GM19193 (cell line): ENCODE data around the gene PCLO.

Experiments
- POLR2A ChIP-seq: IDR thresholded peaks from 4 replicates; pipeline ENCODE4 v1.6.1; 2011; ENCODE audit not compliant: insufficient read depth, insufficient read length; ENCODE audit errors: extremely low read depth

PCLO gene

GRCh38 chr7:82760831-82761230, 401.9 kb downstream of the PCLO start:
- TF ChIP-seq POLR2A = no peak

GRCh38 chr7:82760074-82760473, 402.6 kb downstream of the PCLO start:
- TF ChIP-seq POLR2A = no peak

DNA sequence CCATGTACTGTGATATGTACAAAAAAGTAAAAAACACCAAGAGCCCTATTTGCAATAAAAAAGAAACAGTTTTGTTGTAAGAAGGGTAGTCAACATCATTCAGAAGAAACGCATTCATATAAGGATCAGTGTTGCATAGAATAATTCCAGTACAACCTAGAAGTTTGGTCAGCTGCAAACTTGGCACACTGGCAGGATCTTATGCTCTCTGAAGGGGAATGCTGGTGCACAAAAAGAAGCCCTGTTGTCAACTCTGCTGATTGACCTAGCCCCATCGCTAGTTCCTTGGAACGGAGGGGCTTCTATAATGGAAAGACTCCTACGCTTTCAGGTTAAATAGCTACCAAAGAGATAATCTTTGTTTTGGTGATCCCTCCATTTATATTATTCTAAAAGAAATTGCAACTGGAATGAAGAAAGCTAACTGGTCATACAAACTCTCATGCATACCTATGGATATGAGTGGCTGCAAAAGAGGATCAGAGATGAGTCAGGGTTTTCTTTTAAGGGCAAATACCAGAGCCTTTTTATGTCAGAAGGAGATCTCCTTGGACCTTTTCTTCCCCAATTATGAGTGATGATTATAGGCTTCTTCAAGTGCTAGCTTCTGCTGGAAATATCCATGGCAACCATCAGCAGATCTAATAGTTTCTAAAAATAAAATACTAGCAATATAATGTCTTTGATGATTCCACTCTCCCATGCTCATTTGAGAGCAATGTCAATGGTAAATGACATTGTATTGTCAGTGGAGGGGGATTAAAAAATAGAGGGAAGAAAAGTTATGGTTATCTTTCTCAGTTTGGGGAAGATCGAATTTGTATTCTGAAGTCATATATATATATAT, 406.8 kb downstream of the PCLO start:
- TF ChIP-seq POLR2A = no peak

- no peak for TF ChIP-seq POLR2A
Measured at GRCh38 chr7:82750007-82750406, 412.7 kb downstream of the PCLO start.

- no peak for TF ChIP-seq POLR2A
Measured at GRCh38 chr7:82745820-82746219, 416.9 kb downstream of the PCLO start.

- TF ChIP-seq POLR2A = no peak
Measured at GRCh38 chr7:82745117-82745516, 417.6 kb downstream of the PCLO start.

DNA sequence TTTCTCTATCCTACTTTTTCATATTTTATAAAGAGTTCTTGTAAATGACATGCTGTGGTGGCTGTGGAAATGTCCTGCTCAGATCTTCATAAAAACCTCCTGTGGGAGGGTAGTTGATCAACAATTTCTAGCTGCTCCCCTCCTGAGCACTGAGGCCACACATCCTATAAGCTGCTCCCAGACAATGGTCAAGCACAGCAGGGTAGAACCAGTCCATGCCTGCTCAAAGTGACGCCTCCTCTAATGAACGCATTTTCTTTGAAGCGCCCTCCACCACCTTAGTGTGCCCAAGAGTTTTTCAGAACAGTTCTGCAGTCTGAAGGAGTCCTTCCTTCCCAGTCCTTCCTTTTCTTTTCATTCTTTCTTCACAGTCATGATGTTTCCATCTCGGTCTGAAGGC, 420.5 kb downstream of the PCLO start:
- TF ChIP-seq POLR2A = no peak

DNA sequence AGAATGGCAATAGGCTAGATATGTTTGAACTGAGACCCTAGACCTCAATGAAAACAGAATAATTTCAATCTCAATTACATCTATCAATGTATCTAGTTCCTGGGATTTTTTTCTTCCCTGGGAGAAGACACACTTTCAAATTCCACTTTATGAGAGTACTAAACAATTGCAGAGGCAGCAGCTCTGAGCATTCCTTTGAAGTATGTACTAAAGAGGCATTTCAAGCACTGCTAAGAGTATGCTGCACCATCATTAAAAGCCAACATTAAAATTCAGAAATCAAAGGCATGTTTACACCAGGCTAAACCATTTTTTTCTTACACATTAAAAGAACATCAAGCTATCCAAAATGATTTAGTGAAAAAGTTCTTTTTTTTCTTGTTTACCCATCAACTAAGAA, 421.2 kb downstream of the PCLO start:
- no peak for TF ChIP-seq POLR2A

DNA sequence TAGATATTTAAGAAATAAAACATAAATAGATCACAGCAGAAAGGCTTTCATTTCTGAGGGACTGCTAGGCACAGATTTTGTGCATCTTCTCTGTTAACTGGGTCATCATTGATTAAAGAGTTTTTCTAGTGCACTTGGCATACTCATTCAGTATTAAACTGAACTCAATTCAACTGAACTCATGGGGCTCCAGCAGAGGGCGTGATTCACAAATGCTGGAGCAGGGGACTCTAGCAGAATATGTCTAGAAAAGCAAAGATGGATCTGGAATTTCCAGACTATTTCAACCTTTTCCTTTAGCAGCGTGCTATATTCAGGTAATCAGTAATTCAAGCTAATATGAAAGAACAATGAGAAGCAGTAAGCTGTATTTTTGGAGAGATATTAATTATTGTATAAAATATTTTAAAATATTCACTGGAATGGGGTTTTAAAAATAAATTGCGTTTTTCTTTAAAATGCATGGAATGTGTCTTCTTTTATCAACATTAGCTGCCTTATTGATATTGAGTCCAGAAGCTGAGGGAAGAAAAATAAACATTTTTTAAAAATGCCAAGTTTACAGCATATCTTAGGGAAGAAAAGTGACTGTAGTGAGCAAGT, 422.3 kb downstream of the PCLO start:
- no peak for TF ChIP-seq POLR2A

DNA sequence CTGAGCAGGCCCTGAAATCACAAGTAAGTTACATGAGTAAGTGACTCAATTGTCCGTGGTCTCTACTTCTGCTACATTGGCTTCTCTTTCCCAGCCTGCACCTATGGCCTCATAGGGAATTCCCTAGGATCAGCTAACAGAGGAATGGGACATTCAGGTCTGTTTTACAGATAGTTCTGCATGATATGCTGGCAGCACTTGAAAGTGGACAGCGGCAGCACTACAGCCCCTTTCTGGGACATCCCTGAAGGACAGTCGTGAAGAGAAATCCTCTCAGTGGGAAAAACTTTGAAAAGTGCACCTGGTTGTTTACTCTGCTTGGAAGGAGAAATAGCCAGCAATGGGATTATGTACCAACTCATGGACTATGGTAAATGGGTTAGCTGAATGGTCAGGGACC, 426.1 kb downstream of the PCLO start:
- TF ChIP-seq POLR2A = no peak

DNA sequence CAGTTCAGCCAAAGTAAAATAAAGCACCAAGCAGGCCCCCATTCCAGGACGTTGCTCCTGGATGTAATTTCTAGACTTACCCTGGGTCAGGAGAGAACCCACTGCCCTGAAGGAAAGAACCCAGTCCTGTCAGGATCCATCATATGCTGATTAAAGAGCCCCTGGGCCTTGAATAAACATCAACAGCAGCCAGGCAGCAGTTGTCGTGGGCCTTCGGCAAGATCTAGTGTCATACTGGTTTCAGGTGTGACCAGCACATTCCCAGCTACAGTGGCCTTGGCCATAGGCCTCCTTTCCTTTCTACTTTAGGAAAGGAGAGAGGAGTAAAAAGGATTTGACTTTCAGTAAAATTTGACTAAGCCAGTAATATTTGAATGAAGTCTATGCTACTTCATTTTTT, 430.0 kb downstream of the PCLO start:
- no peak for TF ChIP-seq POLR2A

- no peak for TF ChIP-seq POLR2A
Measured at GRCh38 chr7:82729172-82730030, 433.3 kb downstream of the PCLO start.

DNA sequence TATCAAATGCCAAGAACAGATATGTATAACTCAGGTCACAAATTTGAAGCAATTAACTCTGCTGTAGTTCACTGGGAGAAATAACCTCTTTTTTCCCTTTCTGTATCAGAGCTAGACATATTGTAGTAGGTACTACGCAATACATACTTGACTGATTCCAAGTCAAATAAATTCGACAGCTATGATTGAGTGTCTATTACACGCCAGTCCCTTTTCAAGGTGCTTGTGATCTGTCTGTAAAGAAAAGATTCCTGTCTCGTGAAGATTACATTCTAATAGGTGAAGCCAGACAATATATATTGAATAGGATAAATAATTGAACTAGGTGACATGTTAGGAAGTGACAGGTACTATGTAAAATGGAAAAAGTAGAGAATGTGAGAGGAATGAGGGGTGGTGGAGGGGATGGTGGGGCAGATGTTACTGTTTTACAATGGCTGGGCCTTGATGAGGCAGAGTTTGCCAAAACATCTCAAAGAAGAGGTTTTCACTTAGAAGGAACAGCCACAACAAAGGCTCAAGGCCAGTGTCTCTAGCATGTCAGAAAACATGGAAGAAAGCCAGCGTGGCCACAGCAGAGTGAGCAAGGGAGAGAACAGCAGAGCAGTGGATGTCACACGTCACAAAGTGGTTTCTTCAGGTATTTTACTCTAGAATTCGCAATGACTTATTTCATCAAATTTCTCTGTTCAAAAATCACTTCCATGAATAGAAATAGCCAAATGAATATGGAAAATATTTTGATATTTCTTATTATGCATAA, 436.5 kb downstream of the PCLO start:
- no peak for TF ChIP-seq POLR2A

DNA sequence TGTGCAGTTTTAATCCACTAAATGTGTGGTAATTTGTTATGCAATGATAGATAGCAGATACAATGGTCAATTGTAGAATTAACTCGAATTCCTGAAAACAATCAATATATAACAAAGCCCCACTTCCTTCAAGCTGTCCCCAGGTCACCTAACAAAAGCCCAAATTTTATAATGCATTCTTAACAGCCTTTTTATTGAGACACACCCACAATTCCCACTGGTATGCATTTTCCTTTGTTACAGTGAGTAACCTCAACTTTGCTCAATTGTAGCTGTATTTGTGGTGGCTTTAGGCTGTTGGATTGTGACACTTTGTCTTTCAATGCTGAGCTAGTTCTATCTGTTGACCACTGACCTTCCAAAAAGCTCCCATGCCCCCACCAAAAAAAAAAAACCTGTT, 439.3 kb downstream of the PCLO start:
- no peak for TF ChIP-seq POLR2A

GRCh38 chr7:82722946-82723345, 439.7 kb downstream of the PCLO start:
- TF ChIP-seq POLR2A = no peak
